ENCODE measurements around the gene SLC35D2. TPM values are rescaled to one million over a fixed set of nuclear protein-coding genes. Genes with fewer than 3 reads are reported as not detected.
A peak's percentile ranks its signal among the peaks of the same experiment; 100 is the strongest.

The SLC35D2 gene
- total and polyA plus RNA-seq, 11 donors = 8.2 to 23.1 (median 15.9) TPM

GRCh38 chr9:96382839-96383164 lies 709 bp downstream of the SLC35D2 start:
- no peak for ATAC-seq
- peak overlapping the region; percentile 47 to 98 (median 72) for H3K4me3 ChIP-seq
- H3K9me3 ChIP-seq = no peaks in the 10 kb centered on the region
- H3K27ac ChIP-seq = peak overlapping the region; percentile 76 to 92 (median 87)
- no peaks in the 10 kb centered on the region for H3K27me3 ChIP-seq
- 31 to 37% (median 31%) methylated on average over 7 of the region's 7 CpGs for WGBS, 4 donors
- DNase-seq = no peak
- intact Hi-C loops (cut with DNase I) = loop anchor here in 5 of 10 donors (2.0 to 5.0 kb wide), 5 partner anchors 34 to 69 kb away; partner anchors contain the start of genes ZNF367 (in 4 of the 5) and HABP4 (in 1 of the 5)
- H3K4me1 ChIP-seq = peaks cover 0 to 31% (median 14%) of the 10 kb centered on the region in 12 donors
- no peak for TF ChIP-seq POLR2A (IDR thresholded peaks at IDR 0.05)
- peaks cover 0 to 7% (median 0%) of the 10 kb centered on the region in 9 donors for H3K36me3 ChIP-seq

- Histone ChIP-seq H3K4me1 (peaks cover 0 to 37% (median 16%) of the 10 kb centered on the region in 12 donors), H3K27ac (peak overlapping the region in 1 of 12 donors; percentile 86), H3K36me3 (peaks cover 0 to 8% (median 0%) of the 10 kb centered on the region in 9 donors), H3K9me3 (no peaks in the 10 kb centered on the region), H3K27me3 (no peaks in the 10 kb centered on the region), H3K4me3 (peak overlapping the region in 6 of 12 donors; percentile 62 to 98 (median 78))
- 79 to 88% (median 82%) methylated on average over 2 of the region's 2 CpGs for WGBS, 4 donors
- ATAC-seq (no peak), DNase-seq (no peak)
- intact Hi-C loops (cut with DNase I) = loop anchor here in 5 of 10 donors (2.0 to 5.0 kb wide), 5 partner anchors 35 to 70 kb away; partner anchors contain the start of genes ZNF367 (in 4 of the 5) and HABP4 (in 1 of the 5)
- no peak for TF ChIP-seq CTCF (IDR thresholded peaks at IDR 0.05)
- TF ChIP-seq POLR2A (IDR thresholded peaks at IDR 0.05) = no peak
Measured at GRCh38 chr9:96382175-96382574, 1.3 kb downstream of the SLC35D2 start.

- Histone ChIP-seq H3K36me3 (peaks cover 0 to 8% (median 0%) of the 10 kb centered on the region in 9 donors), H3K4me1 (peaks cover 0 to 42% (median 18%) of the 10 kb centered on the region in 12 donors), H3K27ac (no peak overlapping the region), H3K9me3 (no peaks in the 10 kb centered on the region), H3K4me3 (peak overlapping the region in 2 of 12 donors; percentile 11 to 98), H3K27me3 (no peaks in the 10 kb centered on the region)
- no peak for DNase-seq
- ATAC-seq = no peak
- intact Hi-C loops (cut with DNase I) = loop anchor here in 5 of 10 donors (2.0 to 5.0 kb wide), 5 partner anchors 34 to 71 kb away; partner anchors contain the start of genes ZNF367 (in 4 of the 5) and HABP4 (in 1 of the 5)
- WGBS, 4 donors = 76 to 84% (median 78%) methylated on average over 4 of the region's 4 CpGs
- TF ChIP-seq POLR2A (IDR thresholded peaks at IDR 0.05) = no peak
Measured at GRCh38 chr9:96381696-96382095, 1.8 kb downstream of the SLC35D2 start.

GRCh38 chr9:96381125-96381524 lies 2.4 kb downstream of the SLC35D2 start:
- Histone ChIP-seq H3K27ac (no peak overlapping the region), H3K9me3 (no peaks in the 10 kb centered on the region), H3K4me3 (no peak overlapping the region), H3K4me1 (peaks cover 0 to 45% (median 18%) of the 10 kb centered on the region in 12 donors), H3K36me3 (peaks cover 0 to 8% (median 0%) of the 10 kb centered on the region in 9 donors), H3K27me3 (no peaks in the 10 kb centered on the region)
- intact Hi-C loops (cut with DNase I) = loop anchor here in 4 of 10 donors (5.0 kb wide), 3 partner anchors 34 to 71 kb away; partner anchors contain the start of genes ZNF367 (in 3 of the 4) and HABP4 (in 1 of the 4)
- ATAC-seq = no peak
- 80 to 90% (median 87%) methylated on average over 4 of the region's 4 CpGs for WGBS, 4 donors
- TF ChIP-seq POLR2A (IDR thresholded peaks at IDR 0.05) = no peak
- no peak for TF ChIP-seq CTCF (IDR thresholded peaks at IDR 0.05)
- DNase-seq = no peak

- no peak for ATAC-seq
- peaks cover 0 to 45% (median 18%) of the 10 kb centered on the region in 12 donors for H3K4me1 ChIP-seq
- 92 to 97% (median 96%) methylated on average over 2 of the region's 2 CpGs for WGBS, 4 donors
Measured at GRCh38 chr9:96379461-96379860, 4.0 kb downstream of the SLC35D2 start.

More at GRCh38 chr9:96379461-96379860, 4.0 kb downstream of the SLC35D2 start:
- TF ChIP-seq CTCF (IDR thresholded peaks at IDR 0.05) (no peak), POLR2A (IDR thresholded peaks at IDR 0.05) (no peak)
- H3K9me3 ChIP-seq = no peaks in the 10 kb centered on the region
- H3K27ac ChIP-seq = no peak overlapping the region
- intact Hi-C loops (cut with DNase I) = no loop called here
- H3K27me3 ChIP-seq = no peaks in the 10 kb centered on the region
- H3K36me3 ChIP-seq = peaks cover 0 to 8% (median 0%) of the 10 kb centered on the region in 9 donors
- no peak for DNase-seq
- H3K4me3 ChIP-seq = no peak overlapping the region

Measured in heart left ventricle (tissue), 16 donors.